A673 (cell line): ENCODE measurements around the gene CTAGE1.

ENCODE experiments used
- EZH2 ChIP-seq: fragments of 200-600 bp; sonication (generic); IDR thresholded peaks from 2 replicates; pipeline ENCODE4 v1.6.1; 2017; ENCODE audit warnings: borderline replicate concordance, low read depth, mild to moderate bottlenecking, mixed read lengths, antibody characterized with exemption, low read length; ENCODE audit not compliant: poor library complexity, severe bottlenecking
- TF ChIP-seq, protein P1 (sequence below): fragments of 300-800, 200-600 bp; sonication (generic); conservative IDR thresholded peaks from 2 replicates; pipeline ENCODE4 v1.5.1; 2017; ENCODE audit warnings: low read depth, mild to moderate bottlenecking, antibody characterized with exemption, low read length, moderate library complexity, mixed read lengths

- TF ChIP-seq, protein P1, sequence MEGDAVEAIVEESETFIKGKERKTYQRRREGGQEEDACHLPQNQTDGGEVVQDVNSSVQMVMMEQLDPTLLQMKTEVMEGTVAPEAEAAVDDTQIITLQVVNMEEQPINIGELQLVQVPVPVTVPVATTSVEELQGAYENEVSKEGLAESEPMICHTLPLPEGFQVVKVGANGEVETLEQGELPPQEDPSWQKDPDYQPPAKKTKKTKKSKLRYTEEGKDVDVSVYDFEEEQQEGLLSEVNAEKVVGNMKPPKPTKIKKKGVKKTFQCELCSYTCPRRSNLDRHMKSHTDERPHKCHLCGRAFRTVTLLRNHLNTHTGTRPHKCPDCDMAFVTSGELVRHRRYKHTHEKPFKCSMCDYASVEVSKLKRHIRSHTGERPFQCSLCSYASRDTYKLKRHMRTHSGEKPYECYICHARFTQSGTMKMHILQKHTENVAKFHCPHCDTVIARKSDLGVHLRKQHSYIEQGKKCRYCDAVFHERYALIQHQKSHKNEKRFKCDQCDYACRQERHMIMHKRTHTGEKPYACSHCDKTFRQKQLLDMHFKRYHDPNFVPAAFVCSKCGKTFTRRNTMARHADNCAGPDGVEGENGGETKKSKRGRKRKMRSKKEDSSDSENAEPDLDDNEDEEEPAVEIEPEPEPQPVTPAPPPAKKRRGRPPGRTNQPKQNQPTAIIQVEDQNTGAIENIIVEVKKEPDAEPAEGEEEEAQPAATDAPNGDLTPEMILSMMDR: no peak
- TF ChIP-seq EZH2: no peak
Measured at GRCh38 chr18:22422909-22423548, 5.3 kb upstream of the CTAGE1 start.
